Measurements from ENCODE around the gene SHF. TPM values are rescaled to one million over a fixed set of nuclear protein-coding genes. Genes with fewer than 3 reads are reported as not detected.

The SHF gene, protein sequence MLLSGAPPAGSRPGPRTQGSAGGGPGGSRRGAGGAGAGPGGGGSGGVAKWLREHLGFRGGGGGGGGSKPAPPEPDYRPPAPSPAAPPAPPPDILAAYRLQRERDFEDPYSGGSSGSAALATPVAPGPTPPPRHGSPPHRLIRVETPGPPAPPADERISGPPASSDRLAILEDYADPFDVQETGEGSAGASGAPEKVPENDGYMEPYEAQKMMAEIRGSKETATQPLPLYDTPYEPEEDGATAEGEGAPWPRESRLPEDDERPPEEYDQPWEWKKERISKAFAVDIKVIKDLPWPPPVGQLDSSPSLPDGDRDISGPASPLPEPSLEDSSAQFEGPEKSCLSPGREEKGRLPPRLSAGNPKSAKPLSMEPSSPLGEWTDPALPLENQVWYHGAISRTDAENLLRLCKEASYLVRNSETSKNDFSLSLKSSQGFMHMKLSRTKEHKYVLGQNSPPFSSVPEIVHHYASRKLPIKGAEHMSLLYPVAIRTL
- total RNA-seq: 72.0 TPM

GRCh38 chr15:45187894-45188830 is at the start of gene SHF:
Gene SHF, minus strand, starts transcription at chr15:45187966. Its CDS starts 15 bp downstream, at chr15:45187951.

DNA sequence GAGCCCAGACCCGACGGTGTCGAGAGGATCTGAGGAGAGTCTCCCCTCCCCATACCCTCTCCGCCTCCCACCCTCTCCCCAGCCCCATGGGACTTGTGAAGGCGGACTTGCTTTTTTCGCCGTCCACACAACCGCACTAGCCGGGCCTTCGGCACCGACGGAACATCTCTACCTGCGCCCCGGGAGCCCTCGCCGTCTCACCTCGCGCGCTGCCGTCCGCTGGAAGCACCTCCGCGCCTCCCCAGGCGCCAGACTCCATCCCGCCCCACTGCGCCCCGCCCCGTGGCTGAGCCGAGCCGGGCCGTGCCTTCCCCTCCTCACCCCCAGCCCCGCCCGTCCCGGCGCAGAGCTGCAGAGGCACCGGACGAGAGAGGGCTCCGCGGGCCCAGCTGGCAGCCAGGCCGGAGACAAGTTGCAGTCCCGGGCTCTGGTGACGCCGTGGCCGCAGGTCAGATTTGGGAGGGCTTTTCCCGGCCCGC is 58.1 kb downstream of the SHF start, which contains the start of the genes DUOX1 and DUOXA1:
Gene DUOX1 (plus strand): TSS at position 344 of the 479 bp plus-strand sequence. CDS start 1,973 bp downstream, outside the sequence.
Gene DUOXA1 (minus strand): TSS at position 229 of the 479 bp plus-strand sequence. CDS start 6,865 bp downstream, outside the sequence.

Other genes with a start within 250 kb of the SHF start
- not detected for gene TERB2, start 231.3 kb downstream of the SHF start, total RNA-seq
- gene SORD, start 164.8 kb downstream of the SHF start, total RNA-seq: 7.8 TPM
- not detected for gene DUOX2, start 73.8 kb downstream of the SHF start, total RNA-seq
- gene DUOXA2, start 73.6 kb downstream of the SHF start, total RNA-seq: not detected
- gene DUOXA1, start 58.1 kb downstream of the SHF start, total RNA-seq: not detected
- not detected for gene DUOX1, start 58.0 kb downstream of the SHF start, total RNA-seq
- gene SLC28A2, start 64.3 kb upstream of the SHF start, total RNA-seq: not detected
- gene GATM, start 190.6 kb upstream of the SHF start, total RNA-seq: 128 TPM

All from parietal lobe (tissue), 1 donor.